Stimulated activated CD4-positive, alpha-beta T cell treated with anti-CD3 and anti-CD28 coated beads, Interleukin-12 subunit alpha, Interleukin-12 subunit beta, amount 100 ng/mL, for 4 hours (primary cell): ENCODE data around the gene PTPN2.
"Not testable (repeated sequence)": the region's sequence is repeated elsewhere in the genome, so short reads cannot be mapped to it uniquely, and the experiment has no call there.

Source experiments
- DNase-seq: peaks from one replicate; pipeline ENCODE4 v3.0.0-alpha.2; 2020

PTPN2 gene

GRCh38 chr18:12883684-12884405, at the start of gene PTPN2:
PTPN2 (minus strand) TSS chr18:12884237; CDS start chr18:12884141, 96 bp downstream.
- DNase-seq = peak; percentile 85

GRCh38 chr18:12933327-12933726, 49.3 kb upstream of the PTPN2 start:
- DNase-seq = no peak

- no peak for DNase-seq
These were observed 46.9 kb upstream of the PTPN2 start for GRCh38 chr18:12930908-12931307.

- no peak for DNase-seq
These were observed 46.3 kb upstream of the PTPN2 start for GRCh38 chr18:12930376-12930775.

- DNase-seq = no peak
These were observed 45.5 kb upstream of the PTPN2 start for GRCh38 chr18:12929477-12930083.

GRCh38 chr18:12928641-12929040, 44.6 kb upstream of the PTPN2 start:
- no peak for DNase-seq

GRCh38 chr18:12928206-12928605, 44.2 kb upstream of the PTPN2 start:
- no peak for DNase-seq

GRCh38 chr18:12924616-12925015, 40.6 kb upstream of the PTPN2 start:
- no peak for DNase-seq

GRCh38 chr18:12922266-12922665, 38.2 kb upstream of the PTPN2 start:
- no peak for DNase-seq

GRCh38 chr18:12921178-12921577, 37.1 kb upstream of the PTPN2 start:
- DNase-seq = no peak

- no peak for DNase-seq
These were observed 28.1 kb upstream of the PTPN2 start for GRCh38 chr18:12911929-12912703.

GRCh38 chr18:12911025-12911928, 27.2 kb upstream of the PTPN2 start:
- peak; percentile 56 for DNase-seq

- no peak for DNase-seq
These were observed 24.7 kb upstream of the PTPN2 start for GRCh38 chr18:12908706-12909105.

GRCh38 chr18:12907258-12907925, 23.4 kb upstream of the PTPN2 start:
- no peak for DNase-seq

GRCh38 chr18:12906773-12907172, 22.7 kb upstream of the PTPN2 start:
- no peak for DNase-seq

- DNase-seq = no peak
These were observed 22.1 kb upstream of the PTPN2 start for GRCh38 chr18:12906119-12906518.

GRCh38 chr18:12904012-12904516, 20.0 kb upstream of the PTPN2 start:
- peak; percentile 36 for DNase-seq

- not testable (repeated sequence) for DNase-seq
These were observed 17.2 kb upstream of the PTPN2 start for GRCh38 chr18:12901208-12901607.

GRCh38 chr18:12896784-12897333, 12.8 kb upstream of the PTPN2 start:
- DNase-seq = not testable (repeated sequence)

- no peak for DNase-seq
These were observed 11.6 kb upstream of the PTPN2 start for GRCh38 chr18:12895626-12896025.

GRCh38 chr18:12895014-12895413, 11.0 kb upstream of the PTPN2 start:
- no peak for DNase-seq

GRCh38 chr18:12891561-12891960, 7.5 kb upstream of the PTPN2 start:
- no peak for DNase-seq
